ENCODE measurements around the gene CDNF. TPM values are rescaled to one million over a fixed set of nuclear protein-coding genes. Genes with fewer than 3 reads are reported as not detected.

Gene CDNF
- total and polyA plus RNA-seq, 2 donors (not counting 3 experiments of a cell fraction or from before 2014, with no cell fraction given): 0.40 to 0.58 TPM

- POLR2A ChIA-PET: no interaction called here
These were observed 63.6 kb downstream of the CDNF start for GRCh38 chr10:14774214-14774580.

GRCh38 chr10:14773551-14774213 lies 64.2 kb downstream of the CDNF start:
- intact Hi-C loops (cut with micrococcal nuclease) (no loop called here), dilution Hi-C loops (cut with MboI; ENCODE audit: extremely low pct_ligation_motif_present, low sequenced_read_pairs) (no loop called here)
- FAIRE-seq (no peak), DNase-seq (ENCODE audit: low read depth, low spot score) (no peak)
- no peaks in the 10 kb centered on the region for H3K27me3 ChIP-seq (ENCODE audit: control insufficient read depth in 2 of 2, insufficient read depth in 2 of 2, low read length in 2 of 2)
- H3K36me3 ChIP-seq (ENCODE audit: control insufficient read depth in 2 of 2, extremely low read depth in 1 of 2, insufficient read depth in 2 of 2, low read length in 2 of 2): no peaks in the 10 kb centered on the region
- POLR2A ChIA-PET: no interaction called here
- H3K9me1 ChIP-seq (replicated peaks; ENCODE audit: control insufficient read depth, extremely low read depth, insufficient read depth, low read length): no peaks in the 10 kb centered on the region
- TF ChIP-seq CTCF (IDR thresholded peaks at IDR 0.05; ENCODE audit: extremely low read depth in 1 of 2, insufficient read depth in 1 of 2, low read depth in 1 of 2, low read length in 2 of 2) (no peak), FOS (IDR thresholded peaks at IDR 0.05; ENCODE audit: borderline replicate concordance, insufficient read depth, low read length) (no peak), MYC (IDR thresholded peaks at IDR 0.05; ENCODE audit: low read depth, low read length) (no peak), JUN (IDR thresholded peaks at IDR 0.05; ENCODE audit: borderline replicate concordance, insufficient read depth, insufficient read length, low read depth) (no peak), EZH2 (IDR thresholded peaks at IDR 0.05; ENCODE audit: borderline replicate concordance, low read depth, low read length, severe bottlenecking) (no peak)
- no peak overlapping the region for H3K4me2 ChIP-seq (ENCODE audit: insufficient read depth, low read length)
- no peaks in the 10 kb centered on the region for H4K20me1 ChIP-seq (replicated peaks; ENCODE audit: control insufficient read depth, extremely low read depth, insufficient read depth, low read length)
- no peak overlapping the region for H3K9ac ChIP-seq (replicated peaks; ENCODE audit: extremely low read depth, insufficient read depth, low read length)
- BruUV-seq (replicated peaks): no TSS peak
- CTCF ChIA-PET: interaction anchor here (1.2 kb wide), 1 partner anchor 15 kb away, joined by 3 read pairs; no protein-coding TSS in a partner anchor
- H3K4me3 ChIP-seq (replicated peaks in 1 of 3; ENCODE audit: insufficient read depth in 1 of 3, low read depth in 1 of 3, low read length in 3 of 3): no peak overlapping the region
- H3K27ac ChIP-seq (ENCODE audit: insufficient read depth, low read depth, low read length): no peak overlapping the region
- no peaks in the 10 kb centered on the region for H3K79me2 ChIP-seq (ENCODE audit: control insufficient read depth, insufficient read depth, low read length)
- peaks cover 5% of the 10 kb centered on the region for H3K4me1 ChIP-seq (ENCODE audit: control insufficient read depth, extremely low read depth, insufficient read depth, low read length)
- no peaks in the 10 kb centered on the region for H3K9me3 ChIP-seq (replicated peaks; ENCODE audit: control insufficient read depth, insufficient read depth, low read length)
- no peak overlapping the region for H2AFZ ChIP-seq (ENCODE audit: low read depth, low read length)

More at GRCh38 chr10:14774214-14774580, 63.6 kb downstream of the CDNF start:
- H3K9me1 ChIP-seq (replicated peaks; ENCODE audit: control insufficient read depth, extremely low read depth, insufficient read depth, low read length): no peaks in the 10 kb centered on the region
- intact Hi-C loops (cut with micrococcal nuclease): no loop called here
- no peak for TF ChIP-seq MYC (IDR thresholded peaks at IDR 0.05; ENCODE audit: low read depth, low read length)
- H3K36me3 ChIP-seq (ENCODE audit: control insufficient read depth in 2 of 2, extremely low read depth in 1 of 2, insufficient read depth in 2 of 2, low read length in 2 of 2): no peaks in the 10 kb centered on the region
- H3K79me2 ChIP-seq (ENCODE audit: control insufficient read depth, insufficient read depth, low read length): no peaks in the 10 kb centered on the region
- no peaks in the 10 kb centered on the region for H3K27me3 ChIP-seq (ENCODE audit: control insufficient read depth in 2 of 2, insufficient read depth in 2 of 2, low read length in 2 of 2)
- no TSS peak for BruUV-seq (replicated peaks)
- no peak for FAIRE-seq
- CTCF ChIA-PET: interaction anchor here (1.2 kb wide), 1 partner anchor 15 kb away, joined by 3 read pairs; no protein-coding TSS in a partner anchor
- dilution Hi-C loops (cut with MboI; ENCODE audit: extremely low pct_ligation_motif_present, low sequenced_read_pairs): no loop called here
- H3K4me2 ChIP-seq (ENCODE audit: insufficient read depth, low read length): no peak overlapping the region
- H3K4me1 ChIP-seq (ENCODE audit: control insufficient read depth, extremely low read depth, insufficient read depth, low read length): peaks cover 10% of the 10 kb centered on the region
- no peak for DNase-seq (ENCODE audit: low read depth, low spot score)
- no peaks in the 10 kb centered on the region for H3K9me3 ChIP-seq (replicated peaks; ENCODE audit: control insufficient read depth, insufficient read depth, low read length)
- no peak overlapping the region for H2AFZ ChIP-seq (ENCODE audit: low read depth, low read length)
- H3K4me3 ChIP-seq (replicated peaks in 1 of 3; ENCODE audit: insufficient read depth in 1 of 3, low read depth in 1 of 3, low read length in 3 of 3): no peak overlapping the region
- no peak overlapping the region for H3K9ac ChIP-seq (replicated peaks; ENCODE audit: extremely low read depth, insufficient read depth, low read length)
- H4K20me1 ChIP-seq (replicated peaks; ENCODE audit: control insufficient read depth, extremely low read depth, insufficient read depth, low read length): no peaks in the 10 kb centered on the region
- no peak overlapping the region for H3K27ac ChIP-seq (ENCODE audit: insufficient read depth, low read depth, low read length)
